ENCODE data around the gene RAE1. TPM values are rescaled to one million over a fixed set of nuclear protein-coding genes. Genes with fewer than 3 reads are reported as not detected.

Gene RAE1
- total RNA-seq, 1 experiment from 2014 or later, result 67.2 TPM

DNA sequence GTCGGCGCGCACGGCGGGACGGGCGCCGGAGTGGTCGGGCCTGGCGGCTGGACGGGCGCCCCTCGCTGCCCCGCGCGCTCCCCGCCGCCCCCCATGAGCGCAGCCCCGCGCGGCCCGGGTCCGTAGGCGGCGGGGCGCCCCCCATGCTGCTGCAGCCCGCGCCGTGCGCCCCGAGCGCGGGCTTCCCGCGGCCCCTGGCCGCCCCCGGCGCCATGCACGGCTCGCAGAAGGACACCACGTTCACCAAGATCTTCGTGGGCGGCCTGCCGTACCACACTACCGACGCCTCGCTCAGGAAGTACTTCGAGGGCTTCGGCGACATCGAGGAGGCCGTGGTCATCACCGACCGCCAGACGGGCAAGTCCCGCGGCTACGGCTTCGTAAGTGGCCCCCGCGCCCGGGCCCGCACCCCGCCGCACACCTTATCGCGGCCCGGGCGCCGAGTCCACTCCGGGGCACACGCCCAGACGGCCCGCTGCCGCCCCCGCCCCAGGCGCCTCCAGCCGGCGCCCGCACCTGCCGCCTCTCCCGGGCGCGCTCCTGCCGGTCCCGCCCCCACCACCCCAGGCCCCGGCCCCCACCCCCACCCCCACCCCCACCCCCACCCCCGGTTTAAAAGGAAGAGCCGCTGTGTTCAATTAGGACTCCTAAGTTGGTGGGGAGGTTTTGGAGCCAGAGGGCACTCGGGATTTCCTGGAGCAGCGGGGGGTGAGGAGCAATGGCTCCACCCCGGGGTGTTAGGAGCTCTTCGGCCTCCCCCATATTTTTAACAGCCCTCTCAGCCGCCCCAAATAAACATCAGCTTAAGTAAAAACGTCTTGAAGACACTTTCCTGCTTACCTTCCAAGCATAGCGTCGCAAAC, 40.6 kb downstream of the RAE1 start:
- no peak overlapping the region for H3K27ac ChIP-seq
- H3K36me3 ChIP-seq, result peaks cover 33% of the 10 kb centered on the region
- no peaks in the 10 kb centered on the region for H3K9me3 ChIP-seq (replicated peaks)
- DNase-seq (ENCODE audit: low read depth in 1 of 2, low spot score in 2 of 2), result no peak
- no peaks in the 10 kb centered on the region for H3K27me3 ChIP-seq (replicated peaks)
- H3K4me1 ChIP-seq (replicated peaks), result peaks cover 34% of the 10 kb centered on the region
- H3K4me3 ChIP-seq, result peak overlapping the region; percentile 72

DNA sequence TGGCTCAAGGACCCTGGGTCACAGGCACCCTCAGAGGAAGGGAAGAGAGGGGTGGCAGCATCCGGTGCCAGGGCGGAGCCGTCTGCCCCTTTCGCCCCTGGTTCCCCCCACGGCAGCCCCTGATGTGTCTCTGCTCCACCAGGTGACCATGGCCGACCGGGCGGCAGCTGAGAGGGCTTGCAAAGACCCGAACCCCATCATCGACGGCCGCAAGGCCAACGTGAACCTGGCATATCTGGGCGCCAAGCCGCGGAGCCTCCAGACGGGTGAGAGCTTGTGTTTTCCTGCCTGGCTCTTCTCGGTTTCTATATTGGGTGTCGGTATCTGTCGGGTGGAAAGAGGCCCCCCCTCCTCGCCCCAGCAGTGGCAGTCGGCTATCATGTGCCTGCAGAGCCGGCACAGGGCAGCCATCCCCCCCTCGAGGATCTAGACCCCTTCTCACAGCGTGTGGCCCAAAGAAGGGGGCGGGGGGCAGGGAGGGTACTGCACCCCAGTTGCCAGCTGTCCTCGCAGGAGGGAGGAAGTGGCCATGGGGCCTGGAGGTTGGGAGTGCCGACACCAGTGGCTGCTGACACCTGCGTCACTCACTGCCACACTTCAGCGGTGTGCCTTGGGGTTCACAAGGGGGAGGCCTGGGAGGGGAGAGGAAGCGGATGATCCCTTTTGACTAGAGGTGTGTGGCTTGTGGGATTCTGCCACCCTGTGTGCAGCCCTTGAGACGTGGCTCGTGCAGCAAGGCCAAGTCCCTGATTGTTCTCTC, 41.6 kb downstream of the RAE1 start:
- H3K27ac ChIP-seq, result no peak overlapping the region
- DNase-seq (ENCODE audit: low read depth in 1 of 2, low spot score in 2 of 2), result no peak
- H3K4me1 ChIP-seq (replicated peaks), result peaks cover 34% of the 10 kb centered on the region
- H3K36me3 ChIP-seq, result peaks cover 43% of the 10 kb centered on the region
- no peaks in the 10 kb centered on the region for H3K27me3 ChIP-seq (replicated peaks)
- no peaks in the 10 kb centered on the region for H3K9me3 ChIP-seq (replicated peaks)
- H3K4me3 ChIP-seq, result peak overlapping the region; percentile 72

DNA sequence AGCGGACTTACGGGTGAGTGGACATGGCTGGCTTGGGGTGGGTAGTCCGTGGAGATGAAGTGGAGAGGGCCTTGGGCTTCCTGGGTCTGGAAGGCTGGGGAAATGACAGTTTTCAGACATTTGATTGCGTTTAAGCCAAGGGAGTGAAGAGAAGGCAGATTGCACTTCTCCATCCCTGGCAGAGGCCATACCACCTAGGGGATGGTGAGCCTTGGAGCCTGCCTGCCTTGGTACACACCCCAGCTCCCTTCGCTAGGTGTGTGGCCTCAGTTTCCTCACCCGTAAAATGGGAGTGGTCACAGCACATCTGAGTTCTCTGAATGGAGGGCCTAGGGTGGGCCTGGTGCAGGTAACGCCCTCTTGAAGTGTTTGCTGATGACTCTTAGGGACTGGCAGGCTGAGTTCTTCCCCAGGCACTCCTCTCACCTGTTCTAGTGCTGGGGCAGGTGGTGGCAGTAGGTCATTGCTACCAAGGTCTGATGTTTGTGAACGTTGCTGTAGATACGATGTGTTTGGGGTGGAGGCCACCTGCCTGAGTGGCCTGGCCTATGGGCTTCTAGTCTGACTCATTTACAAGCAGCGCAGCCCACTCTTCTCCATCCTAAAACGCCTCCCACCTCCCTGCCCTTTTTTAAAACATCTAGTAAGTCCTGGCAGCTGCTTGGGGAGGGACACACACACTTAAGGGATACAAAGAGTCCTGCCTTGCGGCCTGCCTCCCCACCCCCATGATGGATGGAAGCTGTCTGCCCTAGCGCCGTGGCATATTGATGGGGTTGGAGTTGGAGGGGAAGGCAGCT, 42.5 kb downstream of the RAE1 start:
- Histone ChIP-seq H3K4me1 (replicated peaks) (peaks cover 34% of the 10 kb centered on the region), H3K27ac (no peak overlapping the region), H3K9me3 (replicated peaks) (no peaks in the 10 kb centered on the region), H3K36me3 (peaks cover 48% of the 10 kb centered on the region), H3K27me3 (replicated peaks) (no peaks in the 10 kb centered on the region), H3K4me3 (no peak overlapping the region)
- DNase-seq (ENCODE audit: low read depth in 1 of 2, low spot score in 2 of 2), result no peak

DNA sequence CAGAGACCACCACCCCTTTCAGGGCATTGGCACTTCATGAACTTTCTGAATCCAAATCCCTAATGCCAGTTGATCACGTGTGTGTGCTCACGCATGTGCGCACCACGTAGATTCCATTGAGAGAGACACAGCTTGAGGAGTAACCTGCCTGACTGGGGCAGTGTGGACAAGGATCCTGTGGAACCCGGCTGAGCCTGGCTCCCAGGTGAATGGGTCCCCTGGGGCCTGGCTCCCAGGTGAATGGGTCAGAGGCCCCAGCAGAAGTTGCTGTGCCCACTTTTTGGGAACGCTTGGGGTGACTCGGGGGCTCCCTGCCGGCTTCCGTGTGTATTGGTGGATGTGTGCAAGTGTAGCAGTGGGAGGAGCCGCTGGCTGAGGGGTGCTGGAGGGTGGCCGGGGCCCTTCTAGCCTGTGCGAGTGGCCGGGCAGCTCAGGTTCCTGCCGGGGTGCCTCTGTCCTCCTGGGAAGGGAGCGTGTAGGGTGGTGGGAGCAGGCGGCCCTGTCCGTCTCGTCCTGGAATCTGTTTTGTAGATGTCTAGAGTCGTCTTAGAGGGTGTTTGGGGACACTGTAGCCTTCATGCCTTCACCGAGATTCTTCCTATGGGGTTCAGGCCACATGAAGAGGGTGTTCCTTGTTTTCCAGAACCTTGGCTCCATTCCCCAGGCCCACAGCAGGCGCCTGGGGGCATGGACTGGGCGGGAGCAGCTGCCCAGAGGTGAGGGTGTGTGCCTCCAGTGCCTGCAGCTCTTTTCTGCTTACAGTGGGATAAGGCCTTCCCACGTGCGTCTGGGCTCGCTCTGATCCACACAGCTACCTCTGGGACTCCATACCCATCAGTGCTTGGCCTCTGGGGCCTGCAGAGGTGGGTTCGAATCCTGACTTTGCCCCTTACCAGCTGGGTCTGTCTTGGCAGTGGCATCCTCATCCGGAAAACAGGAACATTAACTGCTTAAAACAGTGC, 43.3 kb downstream of the RAE1 start:
- H3K36me3 ChIP-seq, result peaks cover 51% of the 10 kb centered on the region
- H3K4me1 ChIP-seq (replicated peaks), result peaks cover 38% of the 10 kb centered on the region
- H3K27ac ChIP-seq, result no peak overlapping the region
- H3K4me3 ChIP-seq, result no peak overlapping the region
- H3K9me3 ChIP-seq (replicated peaks), result no peaks in the 10 kb centered on the region
- no peak for DNase-seq (ENCODE audit: low read depth in 1 of 2, low spot score in 2 of 2)
- H3K27me3 ChIP-seq (replicated peaks), result no peaks in the 10 kb centered on the region

DNA sequence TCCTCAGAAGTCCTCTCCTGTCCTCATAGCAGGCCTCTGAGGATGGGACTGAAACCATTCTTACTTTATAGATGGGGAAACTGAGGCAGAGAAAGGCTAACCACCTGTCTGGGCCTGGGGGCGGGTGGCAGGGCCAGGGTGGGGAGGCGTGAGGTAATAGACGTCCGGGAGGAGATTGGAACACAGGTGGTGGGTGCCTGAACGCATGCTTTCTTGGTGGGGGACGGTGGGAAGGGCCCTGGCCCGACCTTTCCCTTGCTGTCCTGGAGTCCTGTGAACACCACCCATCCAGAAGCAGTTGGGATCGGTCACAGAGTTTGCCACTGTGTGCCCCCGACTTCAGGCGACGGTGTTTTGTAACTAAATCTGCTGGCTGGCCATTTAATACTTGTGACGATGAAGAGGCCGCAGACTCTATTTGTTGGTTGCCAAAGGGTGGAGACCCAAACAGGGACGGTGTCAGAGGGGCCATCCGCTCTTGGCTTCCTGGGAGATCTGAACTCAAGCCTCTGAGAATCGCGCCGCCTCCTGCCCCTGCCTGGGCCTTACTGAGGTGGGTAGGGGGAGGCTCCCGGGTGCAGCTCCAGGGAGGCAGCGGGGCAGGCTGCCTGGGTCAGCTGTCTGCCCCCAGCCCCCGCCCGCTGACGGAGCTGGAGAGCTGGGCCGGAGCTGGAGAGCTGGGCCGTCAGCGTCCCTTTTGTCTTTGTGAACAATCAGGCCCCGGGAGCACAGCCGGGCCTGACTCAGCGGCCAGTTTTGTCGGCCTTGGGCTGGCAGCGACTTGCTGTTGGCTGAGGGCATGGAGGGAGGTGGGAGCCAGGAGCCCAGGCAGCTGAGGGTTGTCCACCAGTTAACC, 44.3 kb downstream of the RAE1 start:
- H3K27ac ChIP-seq, result peak overlapping the region; percentile 17
- DNase-seq (ENCODE audit: low read depth in 1 of 2, low spot score in 2 of 2), result peak; percentile 71 to 83
- H3K36me3 ChIP-seq, result peaks cover 56% of the 10 kb centered on the region
- no peaks in the 10 kb centered on the region for H3K27me3 ChIP-seq (replicated peaks)
- peaks cover 44% of the 10 kb centered on the region for H3K4me1 ChIP-seq (replicated peaks)
- H3K4me3 ChIP-seq, result no peak overlapping the region
- H3K9me3 ChIP-seq (replicated peaks), result no peaks in the 10 kb centered on the region

DNA sequence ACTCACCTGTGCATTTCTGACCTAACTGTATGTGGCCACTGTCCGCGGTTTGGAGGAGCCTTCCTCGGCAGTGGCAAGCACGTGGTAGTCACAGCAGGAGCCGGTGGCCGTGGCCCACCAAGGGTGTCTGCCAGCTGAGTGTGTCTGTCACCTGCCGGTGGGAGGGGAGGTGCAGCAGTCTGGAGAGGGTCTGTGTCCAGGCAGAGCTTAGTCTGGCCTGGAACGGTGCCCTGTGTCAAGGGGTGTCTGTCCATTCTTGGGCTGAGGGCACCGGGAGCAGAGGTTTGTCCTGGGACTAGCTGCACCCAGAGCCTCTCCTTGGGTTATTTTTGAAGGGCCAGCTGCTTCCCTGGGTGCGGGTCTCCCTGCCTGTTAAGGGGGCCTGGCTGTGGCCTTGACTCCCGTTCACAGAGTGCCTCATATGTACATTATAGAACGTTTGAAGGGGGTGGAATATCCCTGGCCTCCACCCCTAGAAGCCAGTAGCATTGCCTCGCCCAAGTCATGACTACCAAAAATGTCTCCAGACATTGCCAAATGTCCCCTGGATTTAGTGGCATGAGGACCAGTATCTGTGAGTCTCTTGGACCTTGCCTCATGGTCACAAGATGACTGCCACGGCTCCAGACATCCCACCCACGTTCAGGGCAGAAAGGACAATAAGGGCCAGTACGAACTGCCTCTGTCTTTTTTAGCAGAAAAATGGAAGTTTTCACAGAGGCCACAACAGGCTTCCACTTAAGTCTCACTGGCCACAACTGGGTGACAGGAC, 45.3 kb downstream of the RAE1 start:
- peaks cover 65% of the 10 kb centered on the region for H3K36me3 ChIP-seq
- no peak overlapping the region for H3K4me3 ChIP-seq
- H3K4me1 ChIP-seq (replicated peaks), result peaks cover 40% of the 10 kb centered on the region
- no peaks in the 10 kb centered on the region for H3K9me3 ChIP-seq (replicated peaks)
- no peaks in the 10 kb centered on the region for H3K27me3 ChIP-seq (replicated peaks)
- DNase-seq (ENCODE audit: low read depth in 1 of 2, low spot score in 2 of 2), result no peak
- no peak overlapping the region for H3K27ac ChIP-seq

DNA sequence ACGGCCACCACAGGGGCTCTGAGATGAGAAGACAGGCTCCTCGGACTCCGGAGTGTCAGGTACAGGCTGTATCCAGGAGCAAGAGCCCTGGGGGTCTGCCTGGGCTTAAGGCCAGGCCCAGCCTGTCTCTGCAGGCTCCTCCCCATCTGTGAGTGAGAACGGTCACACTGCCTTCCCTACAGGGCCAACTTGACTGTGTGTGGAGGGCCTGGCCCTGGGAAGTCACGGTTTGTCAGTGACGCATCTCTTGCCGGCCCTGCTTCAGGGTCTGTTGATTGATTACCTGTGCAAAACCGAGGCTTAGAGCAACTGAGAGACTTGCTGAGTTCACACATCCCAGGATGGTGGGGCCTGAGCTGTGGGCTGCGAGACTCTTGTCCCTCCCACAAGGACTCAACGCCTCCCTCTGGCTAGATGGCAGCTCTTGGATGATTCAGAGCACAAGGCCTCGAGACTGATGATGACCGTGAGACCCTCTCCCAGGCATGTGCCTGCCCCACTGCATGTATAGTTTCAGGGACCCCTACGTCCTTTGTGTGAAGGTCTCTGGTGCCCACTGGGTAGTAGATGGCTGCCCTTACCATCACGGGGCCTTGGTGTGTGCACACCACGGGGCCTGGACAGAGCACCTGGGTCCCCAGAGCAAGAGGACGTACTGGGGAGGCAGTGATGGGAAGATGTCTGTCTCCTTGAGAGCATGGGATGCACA, 46.1 kb downstream of the RAE1 start:
- Histone ChIP-seq H3K27me3 (replicated peaks) (no peaks in the 10 kb centered on the region), H3K4me3 (no peak overlapping the region), H3K9me3 (replicated peaks) (no peaks in the 10 kb centered on the region), H3K27ac (no peak overlapping the region), H3K4me1 (replicated peaks) (peaks cover 35% of the 10 kb centered on the region), H3K36me3 (peaks cover 67% of the 10 kb centered on the region)
- no peak for DNase-seq (ENCODE audit: low read depth in 1 of 2, low spot score in 2 of 2)

DNA sequence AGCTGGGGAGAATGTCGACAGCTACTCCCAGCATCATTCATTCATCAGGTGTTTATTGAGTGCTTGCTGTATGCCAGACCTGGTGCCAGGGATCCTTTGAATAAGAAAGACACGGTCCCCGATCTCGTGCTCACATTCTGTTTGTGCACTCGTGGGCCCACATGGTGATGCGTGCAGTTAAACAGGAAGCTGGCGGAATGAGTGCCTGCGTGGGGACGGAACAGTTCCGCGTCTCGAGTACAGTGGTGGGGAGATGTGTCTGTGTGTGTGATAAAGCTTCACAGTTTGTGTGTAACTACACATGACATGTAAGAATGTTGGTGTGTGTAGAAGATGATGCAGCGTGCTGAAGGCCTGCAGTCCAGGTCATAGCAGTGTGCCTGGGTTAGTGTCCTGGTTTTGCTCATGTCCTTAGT, 46.6 kb downstream of the RAE1 start:
- Histone ChIP-seq H3K27ac (no peak overlapping the region), H3K4me3 (no peak overlapping the region), H3K4me1 (replicated peaks) (peaks cover 30% of the 10 kb centered on the region), H3K36me3 (peaks cover 66% of the 10 kb centered on the region), H3K9me3 (replicated peaks) (no peaks in the 10 kb centered on the region), H3K27me3 (replicated peaks) (no peaks in the 10 kb centered on the region)
- DNase-seq (ENCODE audit: low read depth in 1 of 2, low spot score in 2 of 2), result no peak

DNA sequence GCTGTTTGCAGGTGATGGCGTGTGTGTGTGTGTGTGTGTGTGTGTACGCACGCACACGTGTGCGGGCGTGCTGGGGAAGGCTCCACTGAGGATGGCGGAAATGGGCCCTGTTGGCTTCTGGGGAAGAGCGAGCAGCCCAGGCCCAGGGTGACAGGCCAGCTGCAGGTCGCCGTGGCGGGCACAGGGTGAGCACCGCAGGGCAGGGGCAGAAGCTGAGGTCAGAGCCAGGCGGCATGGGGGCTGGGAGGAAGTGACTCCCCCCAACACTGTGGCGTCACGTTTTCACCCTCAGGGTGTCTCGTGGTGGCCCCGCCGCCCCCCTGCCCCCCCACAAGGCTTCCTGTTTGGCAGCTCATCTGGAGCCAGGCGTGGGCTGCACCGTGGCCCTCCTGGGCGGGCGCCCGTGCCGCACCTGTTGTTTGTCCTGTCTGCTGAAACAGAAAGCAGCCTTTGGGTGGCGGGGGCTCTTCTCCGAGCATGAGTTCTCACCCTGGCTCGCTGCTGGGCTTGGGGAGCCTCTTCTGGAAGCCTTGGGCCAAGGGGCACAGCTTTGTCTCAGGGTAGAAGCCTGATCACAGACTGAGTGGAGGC, 47.3 kb downstream of the RAE1 start:
- H3K27ac ChIP-seq, result no peak overlapping the region
- H3K36me3 ChIP-seq, result peaks cover 59% of the 10 kb centered on the region

DNA sequence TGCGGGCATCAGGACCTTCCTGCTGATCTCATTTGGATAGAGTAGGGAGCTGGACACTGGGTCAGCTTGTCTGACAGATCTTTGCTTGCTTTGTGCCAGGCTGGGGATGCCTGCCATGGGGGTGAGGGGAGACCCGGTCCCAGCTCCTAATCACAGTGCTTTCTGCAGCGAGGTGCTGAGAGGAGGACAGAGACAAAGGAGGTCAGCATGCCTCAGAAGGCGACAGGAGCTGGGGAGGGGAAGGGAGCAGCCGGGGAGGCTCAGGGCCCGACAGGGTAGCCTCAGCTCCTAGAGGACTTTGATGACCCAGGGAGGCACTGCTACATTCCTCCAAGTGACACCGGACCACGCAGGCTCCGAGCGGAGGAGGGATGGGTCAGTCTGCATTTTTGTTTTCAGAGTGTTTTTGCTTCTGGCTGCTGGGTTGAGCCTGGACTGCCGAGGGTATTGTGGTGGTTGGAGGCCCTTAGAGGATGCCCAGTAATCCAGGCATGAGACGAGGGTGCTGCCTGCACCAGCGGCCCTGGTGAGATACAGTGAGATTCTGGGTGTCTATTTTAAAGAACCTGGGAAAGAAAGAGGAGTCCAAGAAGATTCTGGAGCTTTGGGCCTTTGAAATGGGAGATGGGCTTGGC, 48.0 kb downstream of the RAE1 start:
- DNase-seq (ENCODE audit: low read depth in 1 of 2, low spot score in 2 of 2), result no peak
- H3K4me3 ChIP-seq, result no peak overlapping the region
- H3K27me3 ChIP-seq (replicated peaks), result no peaks in the 10 kb centered on the region
- H3K9me3 ChIP-seq (replicated peaks), result no peaks in the 10 kb centered on the region
- no peak overlapping the region for H3K27ac ChIP-seq
- peaks cover 58% of the 10 kb centered on the region for H3K36me3 ChIP-seq
- peaks cover 29% of the 10 kb centered on the region for H3K4me1 ChIP-seq (replicated peaks)

More for the DNA sequence above, 47.3 kb downstream of the RAE1 start:
- Histone ChIP-seq H3K4me1 (replicated peaks) (peaks cover 29% of the 10 kb centered on the region), H3K27me3 (replicated peaks) (no peaks in the 10 kb centered on the region), H3K4me3 (no peak overlapping the region), H3K9me3 (replicated peaks) (no peaks in the 10 kb centered on the region)
- DNase-seq (ENCODE audit: low read depth in 1 of 2, low spot score in 2 of 2), result no peak
